GM20431 (cell line): ENCODE results near the gene RER1.

Experiments used
- in situ Hi-C: fragments of 300-500 bp; cut with MseI, MboI; formaldehyde crosslinking; loops from one replicate; pipeline ENCODE4 v1.15.0; 2020; ENCODE audit warnings: low sequenced_read_pairs; ENCODE audit not compliant: unreplicated experiment

The RER1 gene

DNA sequence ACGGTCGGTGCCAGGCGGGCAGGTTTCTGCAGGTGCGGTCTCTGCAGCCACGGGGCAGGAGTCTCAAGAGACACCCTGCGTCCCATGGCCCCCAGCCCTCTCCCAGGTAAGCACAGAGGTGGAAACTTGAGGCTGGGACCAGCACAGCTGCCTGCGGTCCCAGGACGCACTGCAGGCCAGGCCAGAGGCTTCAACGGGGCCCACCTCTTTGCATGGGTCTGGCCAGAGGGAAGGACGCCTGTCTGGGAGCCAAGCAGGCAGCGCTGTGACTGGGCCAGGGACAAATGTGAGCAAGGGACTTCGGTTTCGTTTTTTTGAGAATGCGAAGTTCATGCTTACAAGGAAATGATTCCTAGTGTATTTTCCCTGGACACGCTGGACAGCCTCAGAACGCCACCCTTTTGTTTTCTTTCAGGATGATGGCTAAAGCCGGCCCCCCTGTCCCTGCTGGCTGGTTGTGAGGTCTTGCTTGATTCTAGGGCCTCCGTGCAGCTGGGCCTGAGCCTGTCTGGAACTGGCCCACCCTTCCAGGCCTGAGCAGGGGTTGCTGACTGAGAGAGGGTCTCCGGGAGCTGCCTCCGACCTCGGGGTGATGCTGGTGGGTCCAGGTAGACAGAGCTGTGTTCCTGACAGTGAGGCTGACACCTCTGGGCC lies 38.6 kb upstream of the RER1 start:
- in situ Hi-C loops, result loop anchor here (25.0 kb wide), 1 partner anchor 416 kb away; no protein-coding TSS in a partner anchor

DNA sequence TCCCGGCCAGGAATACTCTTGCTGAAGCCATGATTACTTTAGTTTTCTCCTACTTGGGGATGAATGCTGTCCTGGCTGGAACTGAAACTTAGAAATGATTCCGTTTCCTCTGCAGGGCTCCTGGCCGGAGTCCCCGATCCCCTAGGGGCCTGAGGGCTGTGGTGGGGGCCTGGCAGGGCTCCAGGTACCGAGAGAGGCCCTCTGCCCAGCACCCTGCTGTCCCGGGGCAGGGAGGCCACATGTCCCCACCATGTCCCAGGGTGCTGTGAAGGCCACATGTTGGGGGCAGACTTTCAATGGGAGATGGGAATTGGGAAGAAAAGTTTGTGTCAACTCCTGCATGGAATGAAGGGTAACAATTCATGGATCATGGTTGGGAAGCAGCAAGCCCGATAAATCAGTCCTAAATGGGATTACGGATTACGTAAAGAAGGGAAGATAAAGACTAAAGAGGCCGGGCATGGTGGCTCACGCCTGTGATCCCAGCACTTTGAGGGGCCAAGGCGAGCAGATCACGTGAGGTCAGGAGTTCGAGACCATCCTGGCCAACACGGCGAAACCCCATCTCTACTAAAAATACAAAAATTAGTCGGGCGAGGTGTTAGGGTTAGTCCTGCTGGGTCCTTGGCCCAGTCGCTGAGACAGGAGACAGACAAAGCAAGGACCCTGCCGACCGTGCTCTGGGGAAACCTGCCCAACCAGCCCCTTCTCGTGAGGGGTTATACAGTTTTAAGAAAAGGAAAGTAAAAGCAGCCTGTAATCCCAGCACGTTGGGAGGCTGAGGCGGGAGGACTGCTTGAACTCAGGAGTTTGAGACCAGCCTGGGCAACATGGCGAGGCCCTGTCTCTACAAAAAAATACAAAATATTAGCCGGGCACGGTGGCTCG lies 37.8 kb upstream of the RER1 start:
- in situ Hi-C loops, result loop anchor here (25.0 kb wide), 1 partner anchor 416 kb away; no protein-coding TSS in a partner anchor

DNA sequence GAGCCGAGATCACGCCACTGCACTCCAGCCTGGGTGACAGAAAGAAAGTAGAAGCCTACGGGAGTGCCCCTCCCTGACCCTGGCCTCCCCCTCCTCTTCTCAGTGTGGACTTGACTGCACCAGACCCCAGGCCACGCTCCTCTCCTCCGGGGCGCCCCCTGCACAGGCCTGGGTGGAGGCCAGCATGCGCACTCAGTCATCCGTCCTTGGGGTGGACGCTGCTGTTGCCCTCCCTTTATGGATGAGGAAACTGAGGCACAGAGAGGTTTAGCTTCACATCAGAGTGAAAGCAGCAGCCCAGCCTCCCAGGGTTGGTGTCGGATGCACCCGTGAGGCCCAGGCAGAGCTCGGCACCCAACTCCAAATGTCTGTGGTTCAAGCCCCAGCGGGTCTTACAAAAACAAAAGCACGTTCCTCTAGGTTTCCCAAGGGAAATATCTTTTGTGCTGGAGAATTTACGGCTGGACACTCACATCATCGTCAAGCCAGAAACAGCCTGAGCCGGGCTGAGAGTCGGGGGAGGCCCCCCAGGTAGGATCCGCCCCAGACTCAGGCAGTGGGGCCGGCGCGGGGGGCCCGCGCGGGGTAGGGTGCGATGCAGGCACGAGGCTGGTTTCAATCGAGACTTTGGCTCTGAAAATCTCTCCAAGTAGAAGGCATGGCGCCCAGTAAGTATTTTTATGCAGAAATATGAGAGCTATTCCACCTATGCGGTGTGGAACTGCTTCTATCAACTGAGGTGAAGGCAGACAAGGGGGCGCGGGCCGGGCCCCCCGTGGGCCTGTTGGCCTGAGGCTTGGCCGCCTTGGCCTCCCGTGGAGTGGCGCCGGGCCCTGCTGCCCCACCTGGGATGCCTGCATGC lies 36.9 kb upstream of the RER1 start:
- in situ Hi-C loops, result loop anchor here (25.0 kb wide), 1 partner anchor 417 kb away; no protein-coding TSS in a partner anchor

DNA sequence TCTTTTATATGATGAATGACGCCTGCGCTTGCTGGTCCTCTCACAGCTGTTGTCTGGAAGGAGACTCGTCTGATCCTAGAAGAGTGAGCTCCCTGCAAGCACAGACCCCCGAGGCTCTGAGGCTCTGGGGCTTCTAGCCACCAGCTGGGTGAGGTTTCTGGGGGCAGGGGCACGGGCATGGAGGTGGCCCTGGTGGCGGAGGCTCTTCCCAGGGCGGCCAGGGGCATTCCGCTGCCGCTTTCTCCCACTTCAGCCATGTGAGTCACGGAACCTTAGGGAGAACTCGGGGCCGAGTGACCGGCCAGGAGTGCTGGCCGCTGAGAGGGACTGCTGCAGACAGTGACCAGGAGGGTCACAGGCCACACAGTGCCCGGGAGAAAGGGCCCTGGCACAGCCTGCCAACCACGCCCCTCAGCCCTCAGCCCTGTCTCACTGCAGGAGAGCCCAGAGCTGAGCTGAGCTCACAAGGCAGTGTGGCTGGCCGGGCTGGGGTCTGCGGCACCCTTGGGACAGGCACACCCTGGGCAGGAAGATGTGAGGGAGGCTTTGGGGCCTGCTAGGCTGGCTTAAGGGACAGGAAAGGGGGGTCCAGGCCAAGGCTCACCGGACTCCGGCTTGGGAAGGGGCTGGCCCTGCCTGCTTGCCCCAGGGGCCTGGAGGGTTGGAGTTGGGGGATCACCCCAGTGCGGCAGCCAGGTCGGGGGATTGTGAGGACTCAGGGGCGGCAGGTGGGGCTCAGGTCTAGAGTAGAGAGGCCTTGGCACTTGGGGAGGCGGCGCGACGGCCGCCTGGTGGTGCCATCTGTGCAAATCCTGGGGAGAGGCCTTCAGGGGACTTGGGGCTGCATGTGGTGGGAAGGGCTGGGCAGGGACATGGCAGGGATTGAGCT lies 36.0 kb upstream of the RER1 start:
- in situ Hi-C loops, result loop anchor here (25.0 kb wide), 1 partner anchor 418 kb away; no protein-coding TSS in a partner anchor

DNA sequence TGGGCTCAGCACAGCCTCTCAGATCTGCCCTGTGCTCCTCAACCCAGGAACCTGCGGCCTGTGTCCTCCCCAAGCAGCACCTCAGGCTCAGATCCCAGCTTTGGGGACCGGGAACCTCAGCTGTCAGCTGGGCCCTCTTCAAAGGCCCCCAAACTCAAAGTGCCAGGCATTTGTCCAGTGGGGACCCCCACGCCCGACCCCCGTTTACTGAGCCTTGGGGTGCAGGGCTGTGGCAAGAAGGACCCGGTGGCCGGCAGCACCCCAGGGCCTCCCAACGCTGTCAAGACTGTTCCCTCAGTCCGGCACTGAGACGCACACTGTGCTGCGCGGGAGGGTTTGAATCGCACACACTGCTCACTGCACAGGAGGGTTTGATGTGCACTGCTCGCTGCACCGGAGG lies 35.2 kb upstream of the RER1 start:
- in situ Hi-C loops, result loop anchor here (25.0 kb wide), 1 partner anchor 419 kb away; no protein-coding TSS in a partner anchor

- in situ Hi-C loops, result loop anchor here (25.0 kb wide), 1 partner anchor 420 kb away; no protein-coding TSS in a partner anchor
Observed at GRCh38 chr1:2356911-2357845, 34.5 kb upstream of the RER1 start.

DNA sequence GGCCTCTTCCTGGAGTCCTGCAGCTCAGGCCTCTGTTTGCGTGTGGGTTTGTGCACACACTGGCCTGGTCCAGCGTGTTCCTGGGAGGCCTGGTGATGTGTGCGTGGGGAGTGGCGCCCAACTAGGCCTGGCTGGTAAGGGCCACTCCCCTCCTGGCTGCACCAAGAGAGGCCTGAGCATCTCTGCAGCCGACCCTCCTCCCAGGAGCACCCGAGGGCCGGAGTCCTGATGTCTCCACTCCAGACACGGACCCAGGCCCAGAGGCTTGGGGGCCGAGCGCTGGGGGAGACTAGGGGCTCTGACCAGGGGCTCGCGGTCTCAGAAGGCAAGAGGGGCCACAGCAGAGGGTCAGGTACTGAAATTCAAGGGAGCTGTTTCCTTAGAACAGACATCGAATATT lies 33.6 kb upstream of the RER1 start:
- in situ Hi-C loops, result loop anchor here (25.0 kb wide), 1 partner anchor 421 kb away; no protein-coding TSS in a partner anchor

DNA sequence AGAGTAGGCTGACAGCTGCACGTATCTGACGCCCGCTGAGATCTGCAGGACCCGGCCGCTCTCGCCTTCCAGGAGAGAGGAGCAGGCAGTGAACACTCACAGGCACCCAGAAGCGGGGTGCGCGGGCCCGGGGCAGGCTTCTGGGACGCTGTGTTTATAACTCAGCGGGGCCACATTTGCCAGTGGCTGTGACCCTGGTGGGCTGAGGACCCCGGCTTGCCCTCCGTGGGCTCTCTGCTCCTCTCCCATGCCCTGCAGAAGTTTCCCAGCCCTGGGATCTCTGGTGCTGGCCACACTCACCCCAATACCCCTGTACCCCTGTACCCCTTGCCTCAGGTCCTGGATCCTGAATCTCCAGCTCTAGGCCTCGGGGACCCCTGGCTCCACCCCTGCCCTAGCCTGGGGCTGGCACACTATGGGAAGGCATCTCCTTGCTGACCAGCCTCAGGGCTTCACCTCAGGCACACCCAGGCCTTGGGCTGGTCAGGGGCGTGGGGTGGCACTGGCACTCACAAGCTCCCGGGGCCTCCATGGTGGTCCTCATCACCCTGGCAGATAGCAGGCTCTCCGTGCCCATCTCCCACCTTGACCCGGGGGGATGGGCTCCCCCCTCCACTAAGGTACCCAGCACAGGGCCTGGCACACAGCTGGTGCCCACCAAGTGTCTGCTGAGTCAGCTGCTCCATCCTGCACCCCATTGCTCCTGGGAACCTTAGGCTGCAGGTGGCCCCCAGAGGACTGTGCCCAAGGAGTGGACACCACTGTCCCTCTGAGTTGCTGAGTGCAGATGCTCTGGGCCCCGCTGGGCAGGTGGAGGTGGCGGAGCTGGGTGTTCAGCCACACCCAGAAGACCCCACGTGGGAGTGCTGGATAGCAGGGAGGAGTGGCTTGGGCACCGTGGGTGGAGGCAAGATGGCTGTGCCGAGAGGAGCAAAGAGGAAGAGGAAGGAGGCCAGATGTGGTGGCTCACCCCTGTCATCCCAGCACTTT lies 32.7 kb upstream of the RER1 start:
- in situ Hi-C loops, result loop anchor here (25.0 kb wide), 1 partner anchor 422 kb away; no protein-coding TSS in a partner anchor

- in situ Hi-C loops, result loop anchor here (25.0 kb wide), 1 partner anchor 423 kb away; no protein-coding TSS in a partner anchor
Observed at GRCh38 chr1:2360588-2361364, 30.9 kb upstream of the RER1 start.

GRCh38 chr1:2363847-2364513 lies 27.7 kb upstream of the RER1 start:
- in situ Hi-C loops, result loop anchor here (25.0 kb wide), 1 partner anchor 427 kb away; no protein-coding TSS in a partner anchor

- in situ Hi-C loops, result loop anchor here (25.0 kb wide), 1 partner anchor 431 kb away; no protein-coding TSS in a partner anchor
Observed at GRCh38 chr1:2368053-2368744, 23.4 kb upstream of the RER1 start.

- in situ Hi-C loops, result loop anchor here (25.0 kb wide), 1 partner anchor 436 kb away; no protein-coding TSS in a partner anchor
Observed at GRCh38 chr1:2372551-2373490, 18.8 kb upstream of the RER1 start.

DNA sequence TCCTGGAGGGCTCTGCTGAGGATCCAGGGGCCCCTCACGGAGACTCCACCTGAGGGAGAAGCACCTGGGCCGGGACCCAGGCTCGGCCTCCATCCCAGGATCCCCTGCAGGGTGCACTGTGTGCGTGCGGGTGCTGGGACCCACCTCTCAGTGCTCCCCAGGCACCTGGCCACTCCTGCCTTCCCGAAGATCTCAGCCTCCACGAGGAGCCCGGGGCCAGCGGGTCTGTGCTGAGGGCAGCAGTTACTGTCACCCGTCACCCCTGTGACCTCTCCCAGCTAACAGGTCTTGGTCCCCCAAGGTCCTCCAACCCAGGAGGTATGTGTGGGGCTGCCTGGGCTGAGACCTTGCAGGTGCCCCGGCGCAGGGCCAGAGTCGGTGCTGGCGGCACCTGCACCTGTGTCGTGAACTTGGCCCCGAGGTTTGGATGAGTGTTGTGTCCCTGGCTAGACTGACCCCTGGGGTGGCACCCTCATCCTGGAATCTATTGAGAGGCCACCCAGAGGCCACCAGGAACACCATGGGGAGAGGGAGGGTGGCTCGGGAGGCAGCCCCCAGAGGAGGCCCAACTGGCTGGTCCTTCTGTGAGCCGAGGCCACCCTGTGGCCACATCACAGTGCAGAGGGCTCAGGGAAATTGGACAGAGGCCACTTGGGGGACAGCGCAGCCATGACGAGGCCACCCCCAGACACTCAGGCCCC lies 17.9 kb upstream of the RER1 start:
- in situ Hi-C loops, result loop anchor here (25.0 kb wide), 1 partner anchor 436 kb away; no protein-coding TSS in a partner anchor
